HG02884 (cell line): ENCODE measurements around the gene PTPRT.
"Not testable (repeated sequence)": the region's sequence is repeated elsewhere in the genome, so short reads cannot be mapped to it uniquely, and the experiment has no call there.

Experiments used
- ATAC-seq: cut with Tn5 transposase; IDR thresholded peaks from one replicate; pipeline ENCODE4 v1.9.1; 2021; ENCODE audit warnings: mild to moderate bottlenecking, moderate library complexity; ENCODE audit not compliant: unreplicated experiment

PTPRT gene

DNA sequence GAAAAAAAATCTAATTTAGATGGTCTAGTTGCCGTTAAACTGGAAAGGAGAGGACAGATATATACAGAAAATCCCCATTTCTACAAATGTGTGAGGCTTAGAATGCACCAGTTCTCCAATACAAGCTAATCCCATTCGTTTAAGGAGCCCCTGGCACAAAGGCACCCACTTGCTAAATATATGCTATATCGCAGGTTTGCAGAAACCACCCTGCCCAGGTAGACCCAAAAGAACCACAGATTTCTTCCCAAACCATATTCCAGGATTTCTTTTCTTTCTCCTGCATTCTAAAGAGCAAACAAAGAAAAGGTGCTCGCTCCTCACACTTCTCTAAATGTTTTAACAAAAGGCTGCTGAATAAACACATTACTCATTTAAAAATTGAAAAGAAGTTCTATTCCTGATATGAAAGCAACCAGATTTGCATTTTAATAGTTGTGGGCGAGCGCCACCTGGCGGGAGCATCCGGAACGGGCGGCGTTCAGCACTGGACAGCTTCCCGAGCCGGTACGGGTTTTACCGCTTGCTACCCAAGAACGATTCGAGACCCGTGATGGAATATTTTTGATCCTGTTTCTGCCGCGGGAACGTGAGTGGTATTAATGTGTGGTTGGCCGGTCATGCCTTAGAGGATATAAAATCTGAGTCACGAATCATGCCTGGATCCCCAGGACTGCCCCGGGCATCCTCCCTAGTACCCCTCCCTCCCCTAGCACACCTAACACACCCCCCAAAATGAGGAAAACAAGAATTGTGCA is 2.1 kb downstream of the PTPRT start:
- no peak for ATAC-seq

GRCh38 chr20:43186312-43186711 is 3.4 kb downstream of the PTPRT start:
- no peak for ATAC-seq

DNA sequence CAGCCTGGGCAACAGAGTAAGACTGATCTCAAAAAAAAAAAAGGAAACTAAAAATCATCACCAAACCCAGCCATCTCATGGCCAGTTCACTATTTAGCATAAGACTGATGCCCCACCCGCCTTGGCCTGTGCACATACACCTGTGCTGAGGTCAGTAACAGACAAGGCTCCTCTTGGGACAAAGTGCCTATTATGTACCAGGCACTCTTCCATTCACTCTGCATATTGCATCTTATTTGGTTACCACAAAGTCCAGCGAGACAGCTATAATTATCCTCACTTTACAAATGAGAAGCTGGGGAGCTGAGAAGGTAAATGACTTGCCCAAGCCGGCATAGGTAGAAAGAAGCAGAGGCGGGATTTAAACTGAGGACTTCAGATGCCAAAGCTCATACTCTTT is 3.8 kb downstream of the PTPRT start:
- ATAC-seq = no peak

GRCh38 chr20:43183536-43184070 is 6.1 kb downstream of the PTPRT start:
- ATAC-seq = no peak

DNA sequence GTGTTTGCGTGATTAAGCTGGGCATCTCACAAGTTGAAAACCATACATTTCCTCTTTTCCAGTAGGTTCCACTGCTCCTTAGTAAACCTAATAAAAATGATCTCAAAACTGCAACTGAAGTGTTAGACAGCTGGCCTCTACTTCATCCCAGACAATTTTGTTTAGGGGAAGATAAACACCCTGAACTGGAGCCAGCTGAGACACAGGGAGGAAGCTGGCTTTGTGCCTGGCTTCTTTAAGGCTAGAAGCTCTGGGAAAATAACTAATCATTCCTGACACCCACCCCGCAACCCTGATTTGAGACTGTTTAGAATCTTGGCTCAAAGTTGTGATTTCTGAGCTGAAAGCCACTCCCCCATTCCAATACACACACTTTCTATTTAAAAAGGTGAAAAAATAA is 11.6 kb downstream of the PTPRT start:
- ATAC-seq = no peak

DNA sequence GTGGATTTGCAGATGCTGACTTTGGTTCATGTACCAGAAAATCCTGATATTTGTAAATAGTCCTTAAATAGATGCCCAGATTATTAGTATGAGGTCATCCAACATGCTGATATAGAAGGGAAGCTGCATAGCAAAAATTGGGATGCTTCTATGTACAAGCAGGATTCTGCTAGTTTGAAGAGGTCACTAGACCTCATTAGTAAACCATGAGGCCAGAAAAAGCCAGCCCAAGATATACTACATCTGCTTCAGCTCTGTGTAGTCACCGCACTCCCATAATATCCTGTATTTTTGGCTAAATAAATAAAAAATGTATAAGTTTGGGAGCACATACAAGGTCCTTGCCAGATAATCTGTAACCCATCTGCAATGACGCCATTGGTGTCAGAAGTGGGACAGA is 13.0 kb downstream of the PTPRT start:
- ATAC-seq = no peak

- ATAC-seq = no peak
Observed at GRCh38 chr20:43171930-43172329, 17.8 kb downstream of the PTPRT start.

DNA sequence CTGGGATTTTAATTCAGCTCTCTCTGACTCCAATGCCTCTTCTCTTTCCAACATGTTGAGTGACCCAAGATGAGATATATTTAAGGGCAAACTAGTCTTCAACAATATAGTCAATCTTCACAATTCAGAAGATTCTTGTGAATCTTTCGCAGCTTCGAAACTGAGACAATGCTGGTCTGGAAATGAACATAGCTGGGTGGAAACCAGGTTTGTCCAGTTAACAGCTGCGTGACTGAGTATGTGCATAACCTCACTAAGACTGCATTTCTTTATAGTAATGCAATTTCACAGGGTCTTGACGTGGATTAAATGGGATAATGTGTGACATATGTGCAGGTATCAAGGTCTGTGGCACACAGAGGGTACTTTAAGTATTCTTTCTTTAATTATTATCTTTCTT is 18.9 kb downstream of the PTPRT start:
- no peak for ATAC-seq

- ATAC-seq = no peak
Observed at GRCh38 chr20:43167615-43168014, 22.1 kb downstream of the PTPRT start.

GRCh38 chr20:43167021-43167420 is 22.7 kb downstream of the PTPRT start:
- ATAC-seq = no peak

DNA sequence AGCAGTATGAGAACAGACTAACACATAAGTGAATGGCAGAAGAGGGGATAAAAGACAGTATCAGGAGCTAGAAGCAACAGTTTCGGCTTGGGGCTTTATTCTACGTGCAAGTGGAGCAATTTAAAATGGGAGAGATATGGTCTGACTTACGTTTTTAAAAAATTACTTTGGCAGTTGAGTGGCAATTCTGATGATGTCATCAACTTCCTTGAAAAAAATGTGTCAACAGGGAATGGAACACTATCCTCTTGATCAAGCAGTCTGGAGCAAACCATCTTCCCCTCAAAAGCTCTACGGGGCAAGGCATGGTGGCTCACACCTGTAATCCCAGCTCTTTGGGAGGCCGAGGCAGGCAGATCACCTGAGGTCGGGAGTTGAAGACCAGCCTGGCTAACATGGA is 24.1 kb downstream of the PTPRT start:
- ATAC-seq = no peak

DNA sequence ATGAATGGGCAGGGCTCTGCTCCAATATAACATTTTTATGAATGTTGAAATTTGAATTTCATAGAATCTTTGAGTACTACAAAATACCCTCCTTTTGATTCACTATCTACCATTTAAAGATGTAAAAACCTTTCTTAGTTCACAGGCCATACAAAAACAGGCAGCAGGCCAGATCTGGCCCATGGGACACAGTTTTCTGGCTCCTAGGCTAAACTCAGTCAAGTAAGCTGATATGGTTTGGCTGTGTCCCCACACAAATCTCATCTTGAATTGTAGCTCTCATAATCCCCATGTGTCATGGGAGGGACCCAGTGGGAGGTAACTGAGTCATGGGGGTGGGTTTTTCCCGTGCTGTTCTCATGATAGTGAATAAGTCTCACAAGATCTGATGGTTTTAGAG is 25.0 kb downstream of the PTPRT start:
- not testable (repeated sequence) for ATAC-seq

GRCh38 chr20:43161716-43162115 is 28.0 kb downstream of the PTPRT start:
- no peak for ATAC-seq

GRCh38 chr20:43160941-43161340 is 28.8 kb downstream of the PTPRT start:
- ATAC-seq = no peak

DNA sequence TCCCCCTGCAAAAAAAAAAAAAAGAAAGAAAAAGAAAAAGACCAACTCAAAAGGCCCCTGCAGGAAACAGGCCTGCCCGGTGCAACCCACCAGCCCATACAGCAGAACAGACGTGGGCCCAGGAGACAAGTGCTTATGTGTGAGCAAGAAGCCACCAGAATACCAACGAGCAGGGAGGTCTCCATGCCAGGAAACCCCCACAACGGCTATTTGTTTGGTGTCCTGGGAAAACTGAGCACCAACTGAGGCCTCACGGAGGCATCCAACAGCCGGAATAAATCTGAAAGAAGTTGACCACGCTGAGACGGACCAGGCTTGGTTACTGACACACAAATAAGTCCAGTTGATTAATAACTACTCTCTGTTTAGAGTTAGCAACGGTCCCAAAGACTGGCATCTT is 29.7 kb downstream of the PTPRT start:
- ATAC-seq = no peak

GRCh38 chr20:43155366-43156100 is 34.2 kb downstream of the PTPRT start:
- no peak for ATAC-seq

- ATAC-seq = no peak
Observed at GRCh38 chr20:43151901-43152300, 37.8 kb downstream of the PTPRT start.

GRCh38 chr20:43151256-43151655 is 38.5 kb downstream of the PTPRT start:
- no peak for ATAC-seq

GRCh38 chr20:43140726-43141125 is 49.0 kb downstream of the PTPRT start:
- no peak for ATAC-seq

DNA sequence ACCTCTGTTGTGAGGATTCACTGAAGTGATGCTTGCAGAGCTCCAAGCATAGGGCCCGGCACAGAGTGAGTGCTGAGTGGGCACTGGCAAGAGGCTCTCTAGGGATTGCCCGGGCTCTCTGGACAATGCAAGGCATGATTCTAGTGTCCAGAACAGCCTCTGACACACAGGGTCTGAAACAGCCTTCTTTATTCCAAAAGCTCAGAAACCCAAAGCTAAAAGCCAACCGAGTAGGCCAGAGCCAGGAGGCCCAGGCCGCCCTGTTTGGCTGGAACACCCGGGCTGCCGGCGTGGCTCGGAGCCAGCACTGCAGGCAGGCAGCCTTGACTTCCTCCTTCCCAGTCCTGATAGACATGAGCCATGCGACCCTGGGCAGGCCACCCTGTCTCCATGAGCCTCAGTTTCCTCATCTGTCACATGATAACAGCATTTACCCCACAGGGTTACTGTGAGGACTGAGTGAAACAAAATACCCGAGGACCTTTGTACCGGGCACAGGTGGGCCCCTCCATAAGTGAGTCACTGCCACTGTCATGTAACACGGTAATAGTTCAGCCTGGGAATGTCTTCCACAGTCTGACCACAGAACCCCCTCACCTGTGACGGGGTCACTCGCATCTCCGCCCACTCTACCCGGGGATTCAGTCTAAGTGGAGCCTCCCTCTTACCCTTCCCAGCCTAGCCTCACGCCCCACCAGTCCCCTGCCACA is 51.5 kb downstream of the PTPRT start:
- no peak for ATAC-seq

DNA sequence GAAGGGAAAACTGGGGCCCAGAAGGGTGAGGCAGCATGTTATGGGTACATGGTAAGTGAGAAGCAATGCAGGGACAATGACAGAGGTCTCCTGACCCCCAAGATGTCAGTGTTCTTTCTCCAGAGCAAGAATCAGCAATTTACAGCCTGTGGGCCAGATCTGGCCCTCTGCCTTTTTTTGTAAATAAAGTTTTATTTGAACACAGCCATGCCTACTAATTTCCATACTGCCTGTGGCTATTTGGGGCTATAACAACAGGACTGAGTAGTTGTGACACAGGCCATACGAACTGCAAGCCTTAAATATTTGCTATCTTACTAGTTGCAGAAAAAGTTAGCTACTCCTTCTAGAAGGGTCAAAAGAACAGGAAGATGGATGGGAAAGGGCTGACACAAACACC is 52.5 kb downstream of the PTPRT start:
- ATAC-seq = no peak

DNA sequence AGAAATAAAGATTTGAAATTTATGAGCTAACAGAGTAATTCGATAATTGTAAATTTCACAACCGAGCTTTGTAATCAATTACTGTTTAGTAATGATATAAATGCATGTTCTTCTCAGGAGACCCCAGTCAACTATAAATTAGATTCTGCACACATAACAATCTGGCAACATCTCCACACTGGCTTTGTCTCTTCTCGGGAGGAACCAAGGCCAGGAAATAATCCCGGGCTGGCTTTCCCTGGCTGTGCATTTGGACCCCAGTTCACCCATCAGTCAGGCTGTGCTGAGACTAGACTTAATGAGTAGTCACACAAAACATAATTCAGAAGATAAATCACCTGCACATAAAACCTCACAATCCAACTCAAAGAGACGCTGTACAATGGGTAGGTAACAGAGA is 65.5 kb downstream of the PTPRT start:
- no peak for ATAC-seq
